Measurements from ENCODE around the gene CDH4.

The CDH4 gene

DNA sequence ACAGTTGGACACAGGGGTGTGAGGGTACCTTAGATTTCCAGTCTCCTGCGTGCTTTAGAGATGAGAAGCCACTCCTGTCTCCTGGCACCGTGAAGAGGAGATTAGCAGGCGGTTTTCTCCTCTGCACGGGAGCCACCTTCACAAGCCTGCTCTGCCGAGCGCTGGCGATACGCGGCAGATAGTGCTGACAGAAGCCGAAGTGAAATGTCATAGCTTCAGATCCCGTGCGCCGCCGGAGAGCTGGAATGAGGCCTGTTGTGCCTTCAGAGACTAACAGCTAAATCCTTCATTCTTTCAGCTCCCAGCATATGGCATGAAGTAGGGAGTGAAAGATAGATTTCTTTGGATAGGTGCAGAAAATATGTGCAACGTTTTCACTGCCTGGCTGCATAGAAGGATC lies 442.6 kb downstream of the CDH4 start:
- Histone ChIP-seq H3K27ac (replicated peaks) (no peak overlapping the region), H3K27me3 (ENCODE audit: insufficient read depth, poor library complexity, severe bottlenecking) (no peaks in the 10 kb centered on the region), H3K4me3 (replicated peaks; ENCODE audit: insufficient read depth, low read length) (no peak overlapping the region)
- TF ChIP-seq, protein P1, sequence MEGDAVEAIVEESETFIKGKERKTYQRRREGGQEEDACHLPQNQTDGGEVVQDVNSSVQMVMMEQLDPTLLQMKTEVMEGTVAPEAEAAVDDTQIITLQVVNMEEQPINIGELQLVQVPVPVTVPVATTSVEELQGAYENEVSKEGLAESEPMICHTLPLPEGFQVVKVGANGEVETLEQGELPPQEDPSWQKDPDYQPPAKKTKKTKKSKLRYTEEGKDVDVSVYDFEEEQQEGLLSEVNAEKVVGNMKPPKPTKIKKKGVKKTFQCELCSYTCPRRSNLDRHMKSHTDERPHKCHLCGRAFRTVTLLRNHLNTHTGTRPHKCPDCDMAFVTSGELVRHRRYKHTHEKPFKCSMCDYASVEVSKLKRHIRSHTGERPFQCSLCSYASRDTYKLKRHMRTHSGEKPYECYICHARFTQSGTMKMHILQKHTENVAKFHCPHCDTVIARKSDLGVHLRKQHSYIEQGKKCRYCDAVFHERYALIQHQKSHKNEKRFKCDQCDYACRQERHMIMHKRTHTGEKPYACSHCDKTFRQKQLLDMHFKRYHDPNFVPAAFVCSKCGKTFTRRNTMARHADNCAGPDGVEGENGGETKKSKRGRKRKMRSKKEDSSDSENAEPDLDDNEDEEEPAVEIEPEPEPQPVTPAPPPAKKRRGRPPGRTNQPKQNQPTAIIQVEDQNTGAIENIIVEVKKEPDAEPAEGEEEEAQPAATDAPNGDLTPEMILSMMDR (IDR thresholded peaks at IDR 0.05; ENCODE audit: insufficient read depth, low read length) = no peak
- TF ChIP-seq POLR2AphosphoS5 (IDR thresholded peaks at IDR 0.05; ENCODE audit: low read depth) (no peak), GABPA (IDR thresholded peaks at IDR 0.05; ENCODE audit: low read depth) (no peak), REST (IDR thresholded peaks at IDR 0.05; ENCODE audit: insufficient replicate concordance, low read depth) (no peak), SPI1 (IDR thresholded peaks at IDR 0.05; ENCODE audit: borderline replicate concordance, low read depth) (no peak)
- DNase-seq (ENCODE audit: low read depth in 1 of 2, low spot score in 1 of 2) = no peak

- H3K27me3 ChIP-seq (ENCODE audit: insufficient read depth, poor library complexity, severe bottlenecking) = no peaks in the 10 kb centered on the region
- TF ChIP-seq REST (IDR thresholded peaks at IDR 0.05; ENCODE audit: insufficient replicate concordance, low read depth) = no peak
- no peak for TF ChIP-seq POLR2AphosphoS5 (IDR thresholded peaks at IDR 0.05; ENCODE audit: low read depth)
- TF ChIP-seq GABPA (IDR thresholded peaks at IDR 0.05; ENCODE audit: low read depth) = no peak
- no peak for TF ChIP-seq SPI1 (IDR thresholded peaks at IDR 0.05; ENCODE audit: borderline replicate concordance, low read depth)
- TF ChIP-seq, protein P1 (IDR thresholded peaks at IDR 0.05; ENCODE audit: insufficient read depth, low read length) = no peak
- no peak overlapping the region for H3K4me3 ChIP-seq (replicated peaks; ENCODE audit: insufficient read depth, low read length)
- H3K27ac ChIP-seq (replicated peaks) = no peak overlapping the region
- DNase-seq (ENCODE audit: low read depth in 1 of 2, low spot score in 1 of 2) = no peak
Observed at GRCh38 chr20:61695741-61696140, 443.7 kb downstream of the CDH4 start.

DNA sequence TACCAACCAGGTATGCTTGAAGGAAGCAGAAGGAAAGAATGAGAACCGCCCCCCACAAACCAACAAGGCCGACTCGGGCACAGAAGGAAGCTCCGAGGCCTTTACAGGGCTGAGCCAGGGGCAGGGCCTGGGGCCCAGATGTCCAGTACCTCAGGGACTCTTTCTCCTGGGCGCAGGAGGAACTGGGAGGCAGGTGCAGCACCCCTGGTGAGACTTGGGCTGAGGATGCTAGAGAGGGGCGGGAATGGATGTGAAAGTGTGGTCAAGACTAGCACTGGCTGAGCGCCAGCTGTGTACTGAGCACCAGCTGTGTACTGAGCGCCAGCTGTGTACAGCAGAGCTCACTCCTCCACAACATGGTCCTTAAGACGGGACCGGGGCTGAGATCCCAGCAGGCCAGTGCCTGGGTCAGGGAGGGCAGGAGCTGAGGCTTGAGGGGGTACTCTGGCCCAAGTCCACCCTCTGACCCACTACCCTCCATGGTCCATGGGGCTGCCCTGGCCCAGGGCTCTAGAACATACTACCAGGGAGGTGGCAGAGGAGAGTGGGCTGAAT lies 444.2 kb downstream of the CDH4 start:
- TF ChIP-seq POLR2AphosphoS5 (IDR thresholded peaks at IDR 0.05; ENCODE audit: low read depth) (no peak), GABPA (IDR thresholded peaks at IDR 0.05; ENCODE audit: low read depth) (no peak), REST (IDR thresholded peaks at IDR 0.05; ENCODE audit: insufficient replicate concordance, low read depth) (no peak), SPI1 (IDR thresholded peaks at IDR 0.05; ENCODE audit: borderline replicate concordance, low read depth) (no peak)
- TF ChIP-seq, protein P1 (IDR thresholded peaks at IDR 0.05; ENCODE audit: insufficient read depth, low read length) = no peak
- DNase-seq (ENCODE audit: low read depth in 1 of 2, low spot score in 1 of 2) = no peak
- H3K27me3 ChIP-seq (ENCODE audit: insufficient read depth, poor library complexity, severe bottlenecking) = no peaks in the 10 kb centered on the region
- no peak overlapping the region for H3K4me3 ChIP-seq (replicated peaks; ENCODE audit: insufficient read depth, low read length)
- H3K27ac ChIP-seq (replicated peaks) = no peak overlapping the region
